Mucosa of rectum (tissue), 2 donors: ENCODE data around the gene CSF1.

Experiments
- H3K27ac ChIP-seq, 2 donors: one replicate each; pipeline ENCODE4 v1.7.0; 2013; ENCODE audit warnings: inconsistent platforms in 2 of 2, low read depth in 2 of 2, low read length in 2 of 2
- H3K27me3 ChIP-seq, 2 donors: one replicate each; pipeline ENCODE4 v1.7.0; 2013; ENCODE audit warnings: low read length in 2 of 2; ENCODE audit not compliant: control insufficient read depth in 2 of 2, insufficient read depth in 2 of 2
- H3K36me3 ChIP-seq, 2 donors: one replicate each; pipeline ENCODE4 v1.7.0; 2013; ENCODE audit warnings: low read length in 2 of 2; ENCODE audit not compliant: control insufficient read depth in 2 of 2, insufficient read depth in 2 of 2
- H3K4me1 ChIP-seq, 2 donors: one replicate each; pipeline ENCODE4 v1.7.0; 2013; ENCODE audit warnings: low read length in 2 of 2, mild to moderate bottlenecking in 1 of 2; ENCODE audit not compliant: control insufficient read depth in 2 of 2, insufficient read depth in 2 of 2
- H3K4me3 ChIP-seq, 2 donors: one replicate each; pipeline ENCODE4 v1.7.0; 2013; ENCODE audit warnings: low read length in 2 of 2
- H3K9ac ChIP-seq, 2 donors: one replicate each; pipeline ENCODE4 v1.7.0; 2013; ENCODE audit warnings: low read length in 2 of 2, low read depth in 1 of 2, mild to moderate bottlenecking in 1 of 2
- H3K9me3 ChIP-seq, 2 donors: one replicate each; pipeline ENCODE4 v1.7.0; 2013; ENCODE audit warnings: low read length in 2 of 2; ENCODE audit not compliant: control insufficient read depth in 2 of 2
- donor health status: healthy.
- donor health status: Normal muscosa, but diverticular disease.

CSF1 gene

GRCh38 chr1:109954041-109954512 lies 43.4 kb downstream of the CSF1 start:
- Histone ChIP-seq H3K4me3 (no peak overlapping the region), H3K4me1 (no peaks in the 10 kb centered on the region), H3K36me3 (no peaks in the 10 kb centered on the region), H3K27me3 (no peaks in the 10 kb centered on the region), H3K9ac (no peak overlapping the region), H3K27ac (no peak overlapping the region), H3K9me3 (no peaks in the 10 kb centered on the region)

- H3K36me3 ChIP-seq: no peaks in the 10 kb centered on the region
- H3K4me1 ChIP-seq: peaks cover 3 to 17% of the 10 kb centered on the region in 2 donors
- no peaks in the 10 kb centered on the region for H3K9me3 ChIP-seq
- no peaks in the 10 kb centered on the region for H3K27me3 ChIP-seq
- H3K4me3 ChIP-seq: no peak overlapping the region
- H3K27ac ChIP-seq: no peak overlapping the region
- no peak overlapping the region for H3K9ac ChIP-seq
Observed at GRCh38 chr1:109959632-109959973, 49.0 kb downstream of the CSF1 start.

GRCh38 chr1:109959974-109960744 lies 49.5 kb downstream of the CSF1 start:
- no peaks in the 10 kb centered on the region for H3K36me3 ChIP-seq
- no peak overlapping the region for H3K9ac ChIP-seq
- H3K4me1 ChIP-seq: peaks cover 3 to 17% of the 10 kb centered on the region in 2 donors
- no peak overlapping the region for H3K4me3 ChIP-seq
- H3K27ac ChIP-seq: peak overlapping the region in 1 of 2 donors; percentile 26
- H3K9me3 ChIP-seq: no peaks in the 10 kb centered on the region
- H3K27me3 ChIP-seq: no peaks in the 10 kb centered on the region

DNA sequence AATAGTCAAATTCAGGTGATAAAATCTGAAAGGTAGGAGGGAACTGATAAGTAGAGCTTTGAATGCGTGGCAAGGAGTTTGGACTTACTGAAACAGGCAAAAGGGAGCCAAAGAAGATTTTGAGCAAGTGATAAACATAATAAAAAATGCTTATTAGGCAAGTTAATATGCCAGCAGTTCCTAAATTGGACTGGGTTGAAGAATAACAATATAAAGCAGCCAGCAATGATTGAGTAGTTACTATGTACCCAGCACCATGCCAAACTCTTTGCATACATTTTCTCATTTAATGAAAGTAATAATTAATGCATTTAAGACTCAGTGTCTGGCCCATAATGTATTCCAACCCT lies 50.1 kb downstream of the CSF1 start:
- H3K4me3 ChIP-seq: no peak overlapping the region

GRCh38 chr1:109963864-109964263 lies 53.2 kb downstream of the CSF1 start:
- H3K27ac ChIP-seq: no peak overlapping the region
- peaks cover 3 to 17% of the 10 kb centered on the region in 2 donors for H3K4me1 ChIP-seq
- H3K9ac ChIP-seq: no peak overlapping the region
- no peaks in the 10 kb centered on the region for H3K27me3 ChIP-seq
- H3K4me3 ChIP-seq: no peak overlapping the region
- H3K9me3 ChIP-seq: no peaks in the 10 kb centered on the region
- H3K36me3 ChIP-seq: no peaks in the 10 kb centered on the region

More for the DNA sequence above, 50.1 kb downstream of the CSF1 start:
- no peak overlapping the region for H3K9ac ChIP-seq
- H3K36me3 ChIP-seq: no peaks in the 10 kb centered on the region
- H3K27ac ChIP-seq: peak overlapping the region in 1 of 2 donors; percentile 26
- H3K4me1 ChIP-seq: peaks cover 3 to 17% of the 10 kb centered on the region in 2 donors
- no peaks in the 10 kb centered on the region for H3K9me3 ChIP-seq
- no peaks in the 10 kb centered on the region for H3K27me3 ChIP-seq

- no peaks in the 10 kb centered on the region for H3K9me3 ChIP-seq
- no peaks in the 10 kb centered on the region for H3K36me3 ChIP-seq
- H3K27me3 ChIP-seq: no peaks in the 10 kb centered on the region
- H3K27ac ChIP-seq: no peak overlapping the region
- no peak overlapping the region for H3K9ac ChIP-seq
- no peak overlapping the region for H3K4me3 ChIP-seq
- no peaks in the 10 kb centered on the region for H3K4me1 ChIP-seq
Observed at GRCh38 chr1:109969146-109969829, 58.6 kb downstream of the CSF1 start.

DNA sequence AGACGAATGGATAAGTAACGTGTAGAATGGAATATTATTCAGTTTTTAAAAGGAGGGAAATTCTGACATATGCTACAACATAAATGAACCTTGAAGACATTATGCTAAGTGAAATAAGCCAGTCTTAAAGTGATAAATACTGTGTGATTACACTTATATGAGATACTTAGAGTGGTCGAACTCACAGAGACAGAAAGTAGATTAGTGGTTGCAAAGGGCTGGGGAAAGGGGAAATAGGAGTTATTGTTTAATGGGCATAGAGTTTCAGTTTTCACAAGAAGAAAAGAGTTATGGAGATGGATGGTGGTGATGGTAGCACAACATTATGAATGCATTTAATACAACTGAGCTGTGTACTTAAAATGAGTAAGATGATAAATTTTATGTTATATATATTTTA lies 59.3 kb downstream of the CSF1 start:
- no peak overlapping the region for H3K27ac ChIP-seq
- H3K9ac ChIP-seq: no peak overlapping the region
- H3K4me3 ChIP-seq: no peak overlapping the region

DNA sequence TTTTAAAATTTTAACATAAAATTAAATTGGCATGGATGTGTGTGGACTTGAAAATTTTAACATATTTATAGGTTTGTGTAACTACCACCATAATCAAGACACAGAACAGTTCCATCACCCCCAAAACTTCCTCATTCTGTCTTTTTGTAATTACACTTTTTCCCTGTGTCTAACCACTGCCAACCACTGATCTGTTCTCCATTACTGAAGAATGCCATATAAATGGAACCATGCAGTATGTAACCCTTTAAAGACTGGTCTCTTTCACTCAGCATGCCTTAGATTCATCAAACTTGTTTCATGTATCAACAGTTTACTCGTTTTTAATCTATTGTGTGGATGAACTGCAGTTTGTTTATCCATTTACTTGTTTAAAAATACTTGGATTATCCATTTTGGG lies 60.9 kb downstream of the CSF1 start:
- no peaks in the 10 kb centered on the region for H3K27me3 ChIP-seq
- H3K9me3 ChIP-seq: no peaks in the 10 kb centered on the region
- no peaks in the 10 kb centered on the region for H3K36me3 ChIP-seq
- no peak overlapping the region for H3K27ac ChIP-seq
- H3K4me1 ChIP-seq: no peaks in the 10 kb centered on the region
- no peak overlapping the region for H3K9ac ChIP-seq
- no peak overlapping the region for H3K4me3 ChIP-seq

More for the DNA sequence above, 59.3 kb downstream of the CSF1 start:
- H3K36me3 ChIP-seq: no peaks in the 10 kb centered on the region
- no peaks in the 10 kb centered on the region for H3K4me1 ChIP-seq
- H3K27me3 ChIP-seq: no peaks in the 10 kb centered on the region
- no peaks in the 10 kb centered on the region for H3K9me3 ChIP-seq

GRCh38 chr1:109974191-109974590 lies 63.5 kb downstream of the CSF1 start:
- Histone ChIP-seq H3K27me3 (peaks cover 0 to 2% of the 10 kb centered on the region in 2 donors), H3K9ac (peak overlapping the region in 1 of 2 donors; percentile 14), H3K4me1 (no peaks in the 10 kb centered on the region)

GRCh38 chr1:109975718-109976117 lies 65.1 kb downstream of the CSF1 start:
- no peaks in the 10 kb centered on the region for H3K9me3 ChIP-seq
- no peaks in the 10 kb centered on the region for H3K36me3 ChIP-seq
- H3K27me3 ChIP-seq: peaks cover 0 to 2% of the 10 kb centered on the region in 2 donors
- H3K9ac ChIP-seq: no peak overlapping the region
- H3K27ac ChIP-seq: no peak overlapping the region
- peaks cover 5 to 12% of the 10 kb centered on the region in 2 donors for H3K4me1 ChIP-seq
- H3K4me3 ChIP-seq: no peak overlapping the region

More at GRCh38 chr1:109974191-109974590, 63.5 kb downstream of the CSF1 start:
- Histone ChIP-seq H3K4me3 (no peak overlapping the region), H3K9me3 (no peaks in the 10 kb centered on the region), H3K27ac (no peak overlapping the region), H3K36me3 (no peaks in the 10 kb centered on the region)
